ENCODE data around the gene FLRT2.

Gene FLRT2, protein sequence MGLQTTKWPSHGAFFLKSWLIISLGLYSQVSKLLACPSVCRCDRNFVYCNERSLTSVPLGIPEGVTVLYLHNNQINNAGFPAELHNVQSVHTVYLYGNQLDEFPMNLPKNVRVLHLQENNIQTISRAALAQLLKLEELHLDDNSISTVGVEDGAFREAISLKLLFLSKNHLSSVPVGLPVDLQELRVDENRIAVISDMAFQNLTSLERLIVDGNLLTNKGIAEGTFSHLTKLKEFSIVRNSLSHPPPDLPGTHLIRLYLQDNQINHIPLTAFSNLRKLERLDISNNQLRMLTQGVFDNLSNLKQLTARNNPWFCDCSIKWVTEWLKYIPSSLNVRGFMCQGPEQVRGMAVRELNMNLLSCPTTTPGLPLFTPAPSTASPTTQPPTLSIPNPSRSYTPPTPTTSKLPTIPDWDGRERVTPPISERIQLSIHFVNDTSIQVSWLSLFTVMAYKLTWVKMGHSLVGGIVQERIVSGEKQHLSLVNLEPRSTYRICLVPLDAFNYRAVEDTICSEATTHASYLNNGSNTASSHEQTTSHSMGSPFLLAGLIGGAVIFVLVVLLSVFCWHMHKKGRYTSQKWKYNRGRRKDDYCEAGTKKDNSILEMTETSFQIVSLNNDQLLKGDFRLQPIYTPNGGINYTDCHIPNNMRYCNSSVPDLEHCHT

DNA sequence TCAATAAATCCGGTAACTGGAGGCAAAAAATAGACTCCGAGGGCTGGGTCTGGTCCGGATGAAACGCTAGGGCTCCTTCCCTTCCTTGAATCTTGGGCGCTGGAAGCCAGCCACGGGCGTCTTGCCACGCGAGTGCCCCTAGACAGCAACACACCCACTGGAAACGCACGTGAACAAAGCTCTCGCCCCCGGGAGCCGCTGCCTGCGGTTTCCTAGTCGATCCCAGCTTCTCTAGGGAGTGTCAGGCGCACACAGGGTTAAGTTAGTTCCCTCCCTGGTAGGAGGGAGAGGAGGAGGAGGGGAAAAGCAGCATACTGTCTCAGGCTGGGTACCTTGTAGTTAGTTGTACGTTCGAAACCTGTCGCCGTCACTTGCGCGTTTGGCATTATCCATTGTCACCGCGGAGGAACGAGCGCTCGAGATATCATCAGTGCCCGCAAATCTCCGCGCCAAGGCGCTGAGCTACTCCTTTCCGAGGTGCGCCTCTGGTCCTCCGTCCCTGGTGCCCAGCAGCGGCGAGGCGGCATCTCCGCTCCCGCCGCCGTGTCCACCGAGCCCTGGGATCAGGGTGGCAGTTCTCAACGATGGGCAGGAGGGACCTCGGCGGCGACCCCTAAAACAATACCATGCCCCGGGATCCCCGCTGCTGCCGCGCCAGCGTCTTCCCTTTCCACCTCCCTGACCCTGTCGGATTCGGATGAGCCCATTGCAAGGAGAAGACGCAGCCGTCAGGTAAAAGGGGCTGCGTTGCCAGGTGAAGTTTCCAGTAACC is at the start of gene FLRT2:
Gene FLRT2 (plus strand): TSS at position 342 of the 772 bp plus-strand sequence. CDS start 91,371 bp downstream, outside the sequence.
- peak; percentile 89 for DNase-seq (ENCODE audit: low read depth)

DNA sequence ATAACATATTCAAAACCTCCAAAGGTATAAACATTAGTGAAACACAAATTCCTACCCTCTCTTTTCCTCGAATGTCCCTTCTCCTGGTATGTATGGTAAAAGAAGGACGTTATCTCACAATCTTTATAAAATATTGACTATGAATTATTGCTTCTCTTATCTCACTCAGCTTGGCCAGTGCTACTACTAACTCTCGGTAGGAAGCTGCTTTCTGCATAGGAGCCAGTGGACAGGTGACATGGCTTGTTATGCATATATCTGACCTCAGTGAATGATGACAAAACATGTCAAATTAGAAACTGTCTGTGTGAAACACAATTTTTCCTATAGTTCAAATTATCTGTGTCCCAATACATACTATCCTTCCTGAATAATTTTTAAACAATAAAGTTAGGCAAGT is 48.5 kb upstream of the FLRT2 start:
- DNase-seq (ENCODE audit: low read depth), result no peak

DNA sequence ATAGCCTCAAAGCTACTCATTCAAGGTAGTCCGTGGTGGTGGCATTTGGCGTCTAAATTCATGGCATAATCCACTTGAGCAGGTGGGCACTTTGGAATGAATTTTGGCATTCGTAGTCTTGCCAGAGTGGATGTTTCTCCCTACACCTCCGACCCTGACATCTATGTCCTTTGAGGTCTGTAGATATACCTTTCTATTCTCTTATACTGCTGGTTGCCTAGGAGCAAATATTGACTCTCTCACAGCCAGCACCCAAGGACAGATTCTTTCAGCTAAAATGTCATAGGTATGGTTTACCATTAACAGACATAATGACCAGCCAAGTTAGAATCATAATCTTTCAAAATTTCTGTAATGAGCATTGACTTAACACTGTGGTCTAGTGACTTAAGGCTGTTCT is 47.4 kb upstream of the FLRT2 start:
- DNase-seq (ENCODE audit: low read depth), result no peak

DNA sequence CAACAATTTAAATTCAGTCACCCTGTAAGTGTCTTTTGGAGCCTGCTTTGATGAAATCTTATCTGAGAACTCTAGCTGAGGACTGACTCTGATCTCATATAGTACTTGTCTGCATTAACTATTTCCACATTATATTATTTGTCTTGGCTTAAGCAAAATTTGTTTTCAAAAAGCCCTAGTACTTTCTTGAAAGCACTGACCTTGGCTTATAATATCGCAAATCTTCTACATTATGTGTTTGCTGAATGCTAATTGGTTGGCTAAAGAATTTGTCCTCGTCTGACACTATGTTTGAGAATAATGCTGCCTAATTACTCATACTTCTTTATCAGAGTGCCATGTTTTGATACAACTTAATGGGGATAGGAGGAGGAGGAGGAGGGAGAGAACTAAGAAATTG is 46.9 kb upstream of the FLRT2 start:
- no peak for DNase-seq (ENCODE audit: low read depth)

DNA sequence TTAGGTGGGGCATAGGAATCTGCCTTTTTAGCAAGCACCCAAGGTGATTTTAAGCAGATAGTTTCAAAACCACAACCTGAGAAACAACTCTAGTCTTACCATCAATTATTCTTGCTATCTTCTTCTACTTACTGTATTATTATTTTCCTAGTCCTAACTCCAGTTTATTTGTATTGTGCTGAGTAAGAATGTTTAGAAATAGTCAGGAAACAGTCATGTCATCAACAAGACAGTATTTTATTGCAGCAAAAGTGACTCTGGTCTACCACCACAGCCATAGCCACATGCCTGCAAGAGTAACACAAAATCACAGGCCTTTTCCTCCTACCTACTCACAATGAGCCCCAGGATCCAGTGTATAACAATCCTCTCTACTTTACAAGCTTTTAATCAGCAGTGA is 46.3 kb upstream of the FLRT2 start:
- no peak for DNase-seq (ENCODE audit: low read depth)

DNA sequence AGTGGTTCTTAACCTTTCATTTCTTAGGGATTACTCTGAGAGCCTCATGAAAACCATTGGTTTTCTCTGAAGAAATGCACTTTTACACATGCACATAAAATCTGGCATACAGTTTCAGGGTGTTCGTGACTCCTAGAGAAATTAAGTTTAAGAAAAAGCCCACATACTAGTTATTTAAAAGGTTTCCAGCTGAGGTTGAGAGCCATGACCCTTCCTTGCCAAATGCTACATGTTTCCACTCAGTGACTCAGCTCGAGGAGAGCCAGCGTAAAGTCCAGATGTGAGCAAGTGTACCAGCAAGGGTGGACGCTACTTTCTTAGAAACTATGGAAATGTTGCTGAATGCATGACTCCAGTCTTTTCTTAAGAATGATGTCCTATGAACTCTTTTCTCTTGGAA is 42.7 kb upstream of the FLRT2 start:
- peak; percentile 43 for DNase-seq (ENCODE audit: low read depth)

DNA sequence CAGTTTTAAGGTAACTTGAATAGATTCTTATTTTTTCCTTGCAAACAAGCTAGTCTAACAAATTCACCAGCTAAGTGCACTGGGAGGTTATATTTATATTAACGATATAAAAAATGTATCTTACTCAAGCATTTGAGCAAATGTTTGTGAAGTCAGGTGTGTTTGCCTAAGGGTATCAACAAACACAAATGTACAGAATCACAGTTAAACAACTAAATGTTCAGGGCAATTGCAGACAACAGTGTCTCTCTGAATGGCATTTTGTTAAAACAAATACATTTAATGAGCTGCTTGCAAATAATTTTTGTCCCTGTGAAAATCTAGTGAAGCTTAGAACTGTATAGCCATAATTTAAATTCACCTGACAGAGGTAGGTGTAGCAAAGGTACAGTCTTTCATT is 28.2 kb upstream of the FLRT2 start:
- no peak for DNase-seq (ENCODE audit: low read depth)

DNA sequence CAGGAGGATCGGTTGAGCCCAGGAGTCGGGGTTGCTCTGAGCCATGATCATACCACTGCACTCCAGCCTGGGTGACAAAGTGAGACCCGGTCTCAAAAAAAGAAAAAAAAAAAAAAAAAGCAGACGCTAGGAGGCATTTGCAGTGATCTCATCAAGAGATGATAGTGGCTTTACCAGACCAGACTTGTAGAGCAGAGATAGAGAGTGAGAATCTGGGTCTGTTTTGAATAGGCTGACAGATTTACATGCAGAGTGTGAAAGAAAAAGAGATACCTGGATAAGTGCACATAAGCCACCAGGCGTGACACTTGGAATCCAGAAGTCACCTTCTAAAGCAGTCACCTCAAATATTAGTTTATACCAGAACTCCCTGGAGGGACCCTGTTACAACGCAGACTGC is 21.1 kb upstream of the FLRT2 start:
- DNase-seq (ENCODE audit: low read depth), result no peak

DNA sequence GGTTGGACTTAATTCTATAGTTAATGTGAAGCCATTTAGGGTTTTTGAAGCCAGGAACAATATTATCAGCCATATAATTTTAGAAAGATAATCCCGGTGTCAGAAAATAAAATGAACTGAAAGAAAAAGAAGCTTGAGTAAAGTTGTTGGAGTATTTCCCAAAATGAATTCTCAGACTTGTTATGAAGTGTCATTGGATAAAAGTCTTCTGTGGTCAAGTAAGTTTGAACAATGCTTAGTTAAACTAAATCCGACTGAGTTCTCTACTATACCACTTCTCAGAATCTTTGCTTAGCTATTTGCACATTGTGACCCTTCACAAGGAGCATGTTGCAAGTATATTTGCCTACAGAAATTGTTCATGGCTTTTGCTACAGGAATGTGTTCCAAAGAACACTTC is 17.5 kb upstream of the FLRT2 start:
- no peak for DNase-seq (ENCODE audit: low read depth)

DNA sequence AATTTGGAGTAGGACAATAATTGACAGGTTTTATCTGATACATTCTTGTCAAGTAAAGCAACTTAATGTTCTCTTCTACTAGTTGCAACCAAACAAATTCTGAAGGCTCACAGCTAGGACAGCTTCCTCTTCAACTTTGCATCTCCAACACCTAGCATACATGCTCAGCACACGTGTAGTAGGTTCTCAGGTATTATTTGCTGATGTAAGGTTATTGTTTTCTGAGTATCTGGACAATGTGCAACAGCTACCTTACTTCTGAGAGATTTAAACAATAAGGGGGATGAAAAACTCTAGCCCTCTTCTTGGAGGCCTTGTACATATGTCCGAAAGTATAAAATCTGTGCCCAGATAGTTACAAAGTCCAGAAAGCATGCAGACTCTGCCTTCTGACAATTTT is 15.5 kb upstream of the FLRT2 start:
- DNase-seq (ENCODE audit: low read depth), result no peak

DNA sequence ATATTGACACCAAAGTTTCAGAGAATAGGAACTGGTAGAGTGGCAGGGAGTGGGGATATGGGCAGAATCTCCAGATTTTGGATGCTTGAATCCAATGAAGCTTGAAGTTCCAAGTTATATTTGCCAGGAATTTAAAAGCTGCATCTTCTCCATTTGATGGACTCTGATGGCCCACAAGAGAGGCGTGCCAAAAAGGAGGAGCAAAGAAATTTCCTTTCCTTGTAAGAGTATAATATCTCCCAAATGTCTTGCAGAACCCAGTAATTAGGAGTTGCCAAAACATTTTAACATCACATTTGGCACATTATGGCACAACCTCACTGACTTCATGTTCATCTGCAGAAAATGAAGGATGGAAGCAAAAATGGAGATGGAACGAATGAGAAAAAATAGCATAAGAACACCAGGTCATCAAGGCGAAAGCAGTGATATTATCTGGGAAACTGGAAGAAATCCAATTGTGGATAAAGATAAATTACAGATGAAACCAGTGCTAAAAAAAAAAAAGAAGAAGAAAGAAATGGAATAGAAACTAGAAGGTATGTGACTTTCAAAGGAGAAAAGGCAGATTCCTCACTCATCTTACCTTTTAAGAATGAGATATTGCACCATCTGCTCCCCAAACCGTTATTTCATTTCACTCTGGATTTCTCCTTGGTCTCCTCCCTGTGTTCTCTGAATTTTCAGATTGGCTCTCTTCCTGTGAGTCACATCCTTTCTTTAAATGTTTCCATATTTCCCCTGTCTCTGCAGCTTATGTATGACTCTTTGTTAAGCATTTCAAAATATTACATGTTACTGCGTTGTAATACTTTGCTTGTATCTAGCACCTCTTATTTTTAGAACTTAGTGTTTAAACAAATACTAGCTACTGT is 13.5 kb upstream of the FLRT2 start:
- peak; percentile 92 for DNase-seq (ENCODE audit: low read depth)

DNA sequence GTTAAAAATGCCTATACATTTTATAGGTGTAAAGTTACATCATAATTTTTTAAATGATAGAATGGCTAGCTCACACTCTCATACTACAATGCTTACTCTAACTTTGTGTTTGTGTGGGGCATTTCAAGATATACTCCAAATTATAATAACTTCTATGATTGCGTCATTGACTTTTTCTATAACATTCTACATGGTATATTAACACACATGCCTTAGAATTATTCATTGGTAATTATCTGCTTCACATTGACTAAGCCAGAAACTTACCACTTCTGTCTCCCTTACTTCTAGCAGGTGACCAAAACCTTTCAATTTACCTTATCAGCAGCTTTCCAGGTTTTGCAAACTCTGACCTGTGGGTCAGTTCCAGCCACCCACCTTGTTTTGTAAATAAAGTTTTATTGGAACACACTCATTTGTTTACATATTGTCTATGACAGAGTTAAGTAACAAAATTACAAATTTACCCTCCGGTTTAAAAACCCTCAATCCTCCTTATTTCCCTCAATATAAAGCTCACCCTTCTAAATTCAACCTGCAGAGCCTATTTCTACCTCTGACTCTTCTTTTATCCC is 12.7 kb upstream of the FLRT2 start:
- DNase-seq (ENCODE audit: low read depth), result no peak

DNA sequence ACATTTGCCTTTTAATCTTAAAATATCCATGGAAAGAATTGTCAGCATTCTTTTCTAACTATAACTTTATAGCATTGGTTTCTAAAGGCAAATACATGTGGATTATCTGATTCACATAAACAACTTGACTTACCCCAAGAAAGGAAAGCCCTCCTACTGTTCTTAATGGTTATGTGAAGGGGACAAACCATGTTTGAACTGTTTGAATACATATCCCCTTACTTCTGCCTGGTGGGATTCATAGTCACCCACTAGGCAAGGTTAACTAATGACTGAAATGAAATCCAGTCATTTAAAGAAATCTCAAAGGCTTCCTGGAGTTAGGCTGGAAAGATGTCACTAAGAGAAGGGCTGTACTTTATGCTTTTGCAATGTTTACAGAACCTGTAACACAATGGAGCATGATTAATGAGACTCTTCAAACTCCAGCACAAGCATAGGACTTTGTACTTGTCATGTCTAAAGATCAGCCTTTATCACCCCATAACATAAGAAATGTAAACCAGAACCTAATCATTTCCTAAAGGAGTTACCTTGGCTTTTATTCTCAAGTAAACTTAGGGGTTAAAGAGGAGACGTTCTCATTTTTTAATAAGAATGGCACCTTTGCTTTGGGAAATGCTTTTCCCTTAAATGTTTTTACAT is 10.2 kb upstream of the FLRT2 start:
- DNase-seq (ENCODE audit: low read depth), result no peak

DNA sequence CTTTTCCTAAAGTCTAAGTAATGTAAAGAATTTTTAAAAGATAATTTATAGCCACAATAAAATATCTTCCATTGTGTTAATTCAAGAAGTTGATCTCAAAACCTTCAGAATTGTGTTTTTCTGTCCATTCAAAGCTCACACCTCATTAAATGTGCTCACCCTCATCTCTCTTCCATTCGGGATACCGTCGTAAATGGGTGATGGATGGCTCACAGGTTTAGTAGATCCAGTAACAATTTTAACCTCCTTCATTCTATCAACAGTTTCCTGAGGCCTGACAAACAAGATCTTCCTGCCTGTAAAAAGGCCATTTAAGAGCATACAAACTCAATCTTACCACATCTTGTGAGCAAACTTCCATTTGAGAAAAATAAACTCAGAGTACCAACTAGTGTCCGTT is 9.4 kb upstream of the FLRT2 start:
- DNase-seq (ENCODE audit: low read depth), result no peak

DNA sequence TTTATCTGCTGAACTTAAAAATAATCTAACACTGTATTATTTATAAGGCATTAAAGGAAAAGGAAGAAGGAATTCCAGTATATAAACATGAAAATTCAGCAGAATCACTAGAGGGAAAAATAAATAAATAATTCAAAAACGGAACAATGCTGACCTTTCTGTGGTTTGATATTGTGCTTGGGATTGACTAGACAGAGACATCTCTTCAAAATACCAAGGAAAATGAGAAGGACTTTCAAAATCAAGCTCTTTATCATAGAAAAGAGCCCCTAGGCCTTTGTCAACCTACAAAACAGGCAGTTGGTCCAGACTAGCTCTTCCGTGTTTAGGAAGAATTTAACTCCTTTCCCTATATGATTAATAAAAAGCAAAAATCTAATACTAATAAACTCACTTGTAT is 6.3 kb upstream of the FLRT2 start:
- no peak for DNase-seq (ENCODE audit: low read depth)

DNA sequence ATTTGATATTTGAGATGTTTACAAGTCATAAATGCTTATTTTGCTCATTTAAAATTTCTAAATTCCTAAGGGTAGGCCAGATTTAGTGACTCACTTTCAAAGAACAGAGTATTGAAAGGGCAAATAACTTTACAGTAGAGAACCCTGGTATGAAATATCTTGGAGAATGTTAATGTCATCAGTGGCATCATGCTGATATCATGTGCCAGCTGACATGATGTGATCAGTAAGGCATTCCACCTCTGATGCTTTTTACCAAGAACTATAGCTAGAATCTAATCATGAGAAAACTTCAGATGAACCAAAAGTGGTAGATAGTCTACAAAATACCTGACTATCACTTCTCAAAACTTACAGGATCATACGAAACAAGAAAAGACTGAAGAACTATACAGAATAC is 2.9 kb upstream of the FLRT2 start:
- no peak for DNase-seq (ENCODE audit: low read depth)

DNA sequence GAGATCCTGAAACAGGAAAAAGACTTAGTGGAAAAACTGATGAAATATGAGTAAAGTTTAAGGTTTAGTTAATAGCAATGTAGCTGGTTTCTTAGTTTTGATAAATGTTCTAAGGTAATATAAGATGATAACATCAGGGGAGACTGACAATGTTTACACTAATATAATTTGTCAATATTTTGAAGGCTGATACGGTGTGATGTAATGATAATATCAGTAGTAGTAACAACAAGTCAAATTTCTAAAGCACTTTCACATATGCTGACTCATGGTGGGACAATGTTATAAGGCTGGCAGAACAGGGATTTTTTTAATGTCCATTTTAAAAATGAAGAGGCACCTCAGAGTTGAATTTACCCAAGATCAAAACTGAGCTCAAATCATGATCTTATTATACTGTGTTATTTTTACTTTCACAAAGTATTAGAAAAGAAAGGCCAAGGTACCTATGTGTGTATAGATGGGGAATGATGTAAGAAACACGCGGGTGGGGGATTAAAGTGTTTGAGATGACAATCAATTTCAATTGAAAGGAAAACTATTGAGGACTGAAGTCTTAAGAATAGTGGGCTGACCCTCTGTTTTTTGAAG is 2.4 kb upstream of the FLRT2 start:
- no peak for DNase-seq (ENCODE audit: low read depth)

DNA sequence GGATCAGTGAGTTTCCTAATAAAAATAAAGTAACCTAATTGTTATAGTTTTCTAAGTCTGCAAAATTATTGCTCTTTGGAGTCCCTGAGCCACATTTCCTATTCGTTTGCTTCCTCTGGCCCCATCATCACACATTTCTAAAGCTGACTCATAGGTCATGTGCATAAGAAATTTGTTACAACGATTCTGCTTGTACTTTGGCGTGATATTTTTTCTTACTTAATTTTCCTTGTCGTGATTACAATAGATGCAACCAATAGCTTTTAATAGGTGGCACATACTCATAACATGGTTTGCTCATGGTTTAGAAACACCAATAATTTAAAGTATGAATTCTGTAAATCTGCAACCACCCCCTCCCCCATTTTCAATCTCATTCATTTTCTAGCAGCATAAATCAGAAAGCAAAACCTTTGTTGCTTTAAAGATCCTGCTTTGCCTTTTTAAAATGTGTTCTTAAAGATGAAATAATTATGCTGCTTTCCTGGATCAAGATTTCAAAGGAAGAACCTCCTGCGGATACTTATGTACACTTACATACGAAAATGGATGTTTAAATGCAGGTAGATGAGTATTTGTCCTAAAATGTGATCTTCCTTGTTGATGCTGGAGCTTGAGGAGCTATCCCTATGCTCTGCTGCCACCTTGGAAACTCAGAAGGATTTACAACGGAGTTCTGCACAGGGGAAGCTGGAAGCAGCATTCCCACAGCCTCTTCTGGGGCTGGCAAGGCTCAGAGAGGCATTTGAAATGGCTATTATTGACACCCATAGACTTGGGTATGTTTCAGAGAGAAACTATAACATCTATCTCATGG is 1.7 kb upstream of the FLRT2 start:
- peak; percentile 93 for DNase-seq (ENCODE audit: low read depth)

DNA sequence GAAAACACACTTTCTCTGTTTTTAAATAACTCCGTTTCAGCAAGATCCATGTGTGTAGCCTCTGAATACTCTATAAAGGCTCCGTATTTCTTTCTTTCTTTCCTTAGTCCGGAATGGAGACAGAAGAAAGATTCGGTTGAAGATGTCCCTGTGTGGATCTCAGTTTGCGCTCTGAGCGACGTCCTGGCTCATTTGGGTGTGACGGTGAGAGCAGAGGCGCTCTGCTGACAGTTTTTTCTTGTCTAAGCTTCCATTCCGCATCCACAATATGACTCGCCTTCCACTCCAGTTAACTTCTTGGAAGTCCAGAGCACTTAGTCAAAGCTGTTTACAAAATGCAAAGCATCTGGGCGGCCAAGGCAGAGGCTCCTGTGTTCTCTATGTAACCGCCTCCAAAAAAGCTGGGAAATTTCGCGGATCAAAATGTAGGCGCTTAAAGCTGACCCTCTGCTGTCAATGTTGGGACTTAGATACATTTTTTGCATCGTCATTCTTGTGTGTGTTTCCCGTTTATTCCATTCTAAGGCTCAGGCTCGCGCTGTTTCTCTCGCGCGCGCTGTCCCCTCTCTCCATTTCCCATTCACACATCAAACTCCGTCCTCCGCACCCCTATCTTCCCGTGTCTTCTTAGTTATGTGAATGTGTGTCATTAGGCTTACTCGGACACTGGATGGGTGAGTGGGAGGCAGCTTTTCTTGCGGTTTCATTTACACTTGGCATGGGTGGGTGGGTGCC is 880 bp upstream of the FLRT2 start:
- peak; percentile 72 for DNase-seq (ENCODE audit: low read depth)

Measured in fibroblast of the conjunctiva (primary cell).